Left ventricle myocardium inferior (tissue), 1 donor: ENCODE results near the gene FRMPD1. TPM values are rescaled to one million over a fixed set of nuclear protein-coding genes. Genes with fewer than 3 reads are reported as not detected.

Source experiments
- DNase-seq: peaks from one replicate; pipeline ENCODE4 v3.0.0-alpha.2; 2020
- H3K27ac ChIP-seq: fragments of 200-600 bp; replicated peaks from 2 replicates; pipeline ENCODE4 v1.8.0; 2021
- H3K27me3 ChIP-seq: fragments of 200-600 bp; 2 replicates; pipeline ENCODE4 v1.8.0; 2021; ENCODE audit warnings: low read depth
- H3K36me3 ChIP-seq: fragments of 200-600 bp; 2 replicates; pipeline ENCODE4 v1.8.0; 2021
- H3K4me1 ChIP-seq: fragments of 200-600 bp; 2 replicates; pipeline ENCODE4 v1.8.0; 2021
- H3K4me3 ChIP-seq: fragments of 200-600 bp; 2 replicates; pipeline ENCODE4 v1.8.0; 2021; ENCODE audit warnings: mild to moderate bottlenecking, moderate library complexity
- H3K9me3 ChIP-seq: fragments of 200-600 bp; replicated peaks from 2 replicates; pipeline ENCODE4 v1.8.0; 2021
- intact Hi-C: fragments of 100-400 bp; cut with micrococcal nuclease; formaldehyde crosslinking; loops from one replicate; pipeline ENCODE4 v1.11.0; 2022
- total RNA-seq: library from RNA; stranded (reverse); fragmentation: NEBNext Ultra II Directional; extraction: Animal tissue kit (Norgen Biotek cat#: 25700); gene quantifications from one replicate; pipeline ENCODE4 v1.2.1, GENCODE V29; 2021
- TF ChIP-seq, protein P1 (sequence below): fragments of 200-600 bp; IDR thresholded peaks from 2 replicates; pipeline ENCODE4 v1.8.0; 2021; ENCODE audit warnings: antibody characterized with exemption, mild to moderate bottlenecking, borderline replicate concordance
- donor health status: DM: no; HTN: yes; CAD: no; lungs with severe emphysema.

FRMPD1 gene
- total RNA-seq, 1 donor from 2014 or later: 1.1 TPM

DNA sequence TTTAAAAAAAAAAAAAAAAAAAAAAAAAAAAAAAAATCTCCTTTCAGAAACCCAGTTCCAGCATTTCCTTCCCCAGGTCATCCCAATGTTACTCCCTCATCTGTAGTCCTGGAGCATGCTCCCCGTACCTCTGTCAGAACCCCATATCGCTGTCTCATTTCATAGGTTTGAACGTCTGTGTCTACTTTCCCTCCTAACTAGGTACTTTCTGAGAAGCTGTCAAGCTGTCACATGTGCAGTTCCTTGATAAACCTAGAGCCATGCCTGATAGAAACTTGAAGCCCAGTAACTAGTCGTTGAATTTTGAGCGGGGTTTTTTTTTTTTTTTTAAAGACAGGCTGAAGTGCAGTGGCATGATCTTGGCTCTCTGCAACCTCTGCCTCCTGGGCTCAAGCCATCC is 118.6 kb downstream of the FRMPD1 start:
- peaks cover 47% of the 10 kb centered on the region for H3K36me3 ChIP-seq
- no peak overlapping the region for H3K4me3 ChIP-seq
- intact Hi-C loops: no loop called here

DNA sequence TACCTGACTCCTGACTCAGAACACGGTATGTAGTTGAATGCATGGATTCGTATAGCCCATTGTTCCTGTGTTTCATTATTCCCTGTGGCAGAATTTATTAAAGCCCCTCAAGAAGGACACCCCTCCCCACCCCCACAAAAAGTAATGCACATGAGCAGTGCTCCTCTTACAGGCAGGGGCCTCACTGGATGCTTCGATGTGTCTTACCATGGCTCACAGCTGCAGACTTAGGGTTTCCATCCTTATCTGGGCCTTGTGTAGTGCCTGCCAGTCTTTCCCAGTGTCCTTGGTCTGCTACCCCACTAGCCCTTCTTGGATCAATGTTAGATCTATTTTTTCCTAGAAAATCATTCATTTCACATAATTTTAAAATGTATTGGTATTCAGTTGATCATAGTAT is 119.2 kb downstream of the FRMPD1 start:
- Histone ChIP-seq H3K4me1 (no peaks in the 10 kb centered on the region), H3K4me3 (no peak overlapping the region), H3K27me3 (no peaks in the 10 kb centered on the region), H3K36me3 (peaks cover 41% of the 10 kb centered on the region), H3K27ac (no peak overlapping the region), H3K9me3 (no peaks in the 10 kb centered on the region)
- TF ChIP-seq, protein P1, sequence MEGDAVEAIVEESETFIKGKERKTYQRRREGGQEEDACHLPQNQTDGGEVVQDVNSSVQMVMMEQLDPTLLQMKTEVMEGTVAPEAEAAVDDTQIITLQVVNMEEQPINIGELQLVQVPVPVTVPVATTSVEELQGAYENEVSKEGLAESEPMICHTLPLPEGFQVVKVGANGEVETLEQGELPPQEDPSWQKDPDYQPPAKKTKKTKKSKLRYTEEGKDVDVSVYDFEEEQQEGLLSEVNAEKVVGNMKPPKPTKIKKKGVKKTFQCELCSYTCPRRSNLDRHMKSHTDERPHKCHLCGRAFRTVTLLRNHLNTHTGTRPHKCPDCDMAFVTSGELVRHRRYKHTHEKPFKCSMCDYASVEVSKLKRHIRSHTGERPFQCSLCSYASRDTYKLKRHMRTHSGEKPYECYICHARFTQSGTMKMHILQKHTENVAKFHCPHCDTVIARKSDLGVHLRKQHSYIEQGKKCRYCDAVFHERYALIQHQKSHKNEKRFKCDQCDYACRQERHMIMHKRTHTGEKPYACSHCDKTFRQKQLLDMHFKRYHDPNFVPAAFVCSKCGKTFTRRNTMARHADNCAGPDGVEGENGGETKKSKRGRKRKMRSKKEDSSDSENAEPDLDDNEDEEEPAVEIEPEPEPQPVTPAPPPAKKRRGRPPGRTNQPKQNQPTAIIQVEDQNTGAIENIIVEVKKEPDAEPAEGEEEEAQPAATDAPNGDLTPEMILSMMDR: no peak
- intact Hi-C loops: no loop called here
- DNase-seq: no peak

More for the DNA sequence above, 118.6 kb downstream of the FRMPD1 start:
- H3K27ac ChIP-seq: no peak overlapping the region
- no peaks in the 10 kb centered on the region for H3K4me1 ChIP-seq
- H3K9me3 ChIP-seq: no peaks in the 10 kb centered on the region
- TF ChIP-seq, protein P1: no peak
- DNase-seq: no peak
- no peaks in the 10 kb centered on the region for H3K27me3 ChIP-seq

DNA sequence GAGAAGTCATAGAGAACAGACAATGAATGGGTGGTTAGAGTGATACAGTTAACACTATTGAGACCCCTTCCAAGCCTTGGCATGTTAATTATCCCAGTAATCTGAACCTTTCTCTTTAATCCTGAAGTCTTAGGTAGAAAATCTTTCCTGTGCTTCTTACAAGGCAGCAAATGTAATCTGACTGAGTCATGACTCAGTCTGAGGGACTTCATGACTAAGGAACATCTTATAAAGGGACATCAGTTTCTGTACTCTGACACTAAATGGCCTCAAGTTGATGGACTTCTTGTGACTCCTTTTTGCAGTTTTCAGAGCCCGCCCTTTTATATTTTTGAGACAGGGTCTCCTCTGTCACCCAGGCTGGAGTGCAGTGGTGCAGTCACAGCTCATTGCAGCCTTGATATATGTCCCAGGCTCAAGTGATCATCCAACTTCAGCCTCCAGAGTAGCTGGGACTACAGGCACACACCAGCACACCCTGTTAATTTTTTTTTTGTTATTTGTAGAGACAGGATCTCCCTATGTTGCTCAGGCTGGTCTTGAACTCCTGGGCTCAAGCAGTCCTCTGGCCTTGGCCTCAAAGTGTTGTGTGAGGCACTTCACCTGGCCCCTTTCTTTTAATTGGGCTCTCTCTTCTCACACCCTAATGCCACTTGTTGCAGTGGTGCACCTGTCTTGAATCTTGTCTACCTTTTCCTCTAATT is 124.6 kb downstream of the FRMPD1 start:
- Histone ChIP-seq H3K9me3 (no peaks in the 10 kb centered on the region), H3K27ac (no peak overlapping the region), H3K4me1 (no peaks in the 10 kb centered on the region), H3K36me3 (peaks cover 75% of the 10 kb centered on the region), H3K4me3 (no peak overlapping the region), H3K27me3 (no peaks in the 10 kb centered on the region)
- intact Hi-C loops: no loop called here
- TF ChIP-seq, protein P1: no peak
- no peak for DNase-seq

DNA sequence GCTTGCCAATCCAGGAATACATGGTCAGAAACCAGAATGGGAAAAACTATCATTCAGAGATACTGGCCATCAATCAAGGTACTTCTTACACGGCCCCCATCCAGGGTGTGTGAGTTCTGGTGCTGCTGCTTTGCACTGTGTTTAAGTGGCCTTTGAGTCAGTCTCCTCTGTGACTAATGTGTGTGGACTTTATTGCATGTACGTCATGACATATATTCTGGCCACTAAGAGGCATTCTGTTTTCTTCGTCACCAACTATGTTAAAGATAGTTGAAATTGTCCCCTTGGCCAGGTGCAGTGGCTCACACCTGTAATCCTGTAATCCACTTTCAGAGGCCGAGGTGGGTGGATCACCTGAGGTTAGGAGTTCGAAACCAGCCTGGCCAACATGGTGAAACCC is 125.6 kb downstream of the FRMPD1 start:
- no peaks in the 10 kb centered on the region for H3K27me3 ChIP-seq
- intact Hi-C loops: no loop called here
- H3K27ac ChIP-seq: no peak overlapping the region
- TF ChIP-seq, protein P1: no peak
- no peak for DNase-seq
- peaks cover 77% of the 10 kb centered on the region for H3K36me3 ChIP-seq
- H3K9me3 ChIP-seq: no peaks in the 10 kb centered on the region
- no peaks in the 10 kb centered on the region for H3K4me1 ChIP-seq
- H3K4me3 ChIP-seq: no peak overlapping the region

DNA sequence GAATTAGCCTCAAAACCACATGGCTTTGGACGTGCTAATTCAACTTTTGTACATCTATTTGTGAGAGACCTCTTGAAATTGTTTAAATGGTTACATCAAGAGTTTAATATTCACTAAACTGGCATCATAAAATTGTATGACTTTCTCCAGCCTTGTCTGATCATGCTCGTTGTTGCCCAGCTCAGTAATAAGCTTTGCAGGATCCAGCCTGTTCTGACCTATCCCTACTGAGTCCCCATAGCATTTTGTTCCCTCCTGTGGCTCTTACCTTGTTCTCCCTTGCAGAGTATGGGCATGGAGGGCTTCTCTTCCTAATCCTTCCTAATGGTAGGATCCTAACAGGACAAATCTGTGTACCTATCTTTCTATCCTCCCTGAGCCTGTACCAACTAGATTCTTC is 127.8 kb downstream of the FRMPD1 start:
- Histone ChIP-seq H3K36me3 (peaks cover 85% of the 10 kb centered on the region), H3K27ac (no peak overlapping the region), H3K4me3 (no peak overlapping the region), H3K4me1 (peaks cover 11% of the 10 kb centered on the region), H3K9me3 (no peaks in the 10 kb centered on the region), H3K27me3 (no peaks in the 10 kb centered on the region)
- intact Hi-C loops: no loop called here
- DNase-seq: no peak
- TF ChIP-seq, protein P1: no peak
